Body of pancreas (tissue), 4 donors: ENCODE results near the gene RBM20. TPM values are rescaled to one million over a fixed set of nuclear protein-coding genes. Genes with fewer than 3 reads are reported as not detected.

Experiments used
- ATAC-seq: fragments of 150-250 bp; one replicate; pipeline ENCODE4 v1.9.1; 2016
- DNase-seq, 4 donors: peaks; one replicate each; pipeline ENCODE4 v3.0.0-alpha.2; 2019
- H3K27ac ChIP-seq, 4 donors: fragments of 200-600 bp; sonication (generic); 1 replicate in 3 of 4; 2 replicates in 1 of 4; pipeline versions ENCODE4 v1.5.1 to v1.6.1; 2016 to 2019; ENCODE audit warnings: mild to moderate bottlenecking in 1 of 4, mixed read lengths in 1 of 4, moderate library complexity in 1 of 4
- H3K27me3 ChIP-seq, 2 donors: fragments of 200-600 bp; sonication (generic); one replicate each; pipeline ENCODE4 v1.6.0; 2016; ENCODE audit warnings: mild to moderate bottlenecking in 1 of 2
- H3K36me3 ChIP-seq, 2 donors: fragments of 200-600 bp; sonication (generic); replicated peaks in 1 of 2; 2 replicates each; pipeline ENCODE4 v1.5.1; 2016; ENCODE audit warnings: low read depth in 2 of 2; ENCODE audit not compliant: insufficient read depth in 1 of 2
- H3K4me1 ChIP-seq: fragments of 200-600 bp; sonication (generic); one replicate; pipeline ENCODE4 v1.6.0; 2016
- H3K4me3 ChIP-seq, 2 donors: fragments of 200-600 bp; sonication (generic); 1 replicate in 1 of 2; 2 replicates in 1 of 2; pipeline ENCODE4 v1.5.1; 2016 to 2019
- H3K9me3 ChIP-seq, 3 donors: fragments of 200-600 bp; sonication (generic); 1 replicate in 2 of 3; 2 replicates in 1 of 3; pipeline ENCODE4 v1.5.1; 2016
- CTCF ChIP-seq, 7 experiments: fragments of 450-650 bp in 4 of 7; fragments of 200-600 bp in 3 of 7; sonication (generic) in 3 of 7; IDR thresholded peaks; one replicate each; pipeline ENCODE4 v1.5.1; 2016 to 2019; ENCODE audit warnings: antibody characterized with exemption in 7 of 7
- POLR2A ChIP-seq, 3 donors: fragments of 450-650 bp; IDR thresholded peaks; one replicate each; pipeline ENCODE4 v1.6.1; 2016; ENCODE audit warnings: antibody characterized with exemption in 3 of 3, mild to moderate bottlenecking in 2 of 3
- WGBS, 2 donors: methylation state at CpG; one replicate each; pipeline ENCODE4 v1.1.5; 2017; 5-methylcytosine and 5-hydroxymethylcytosine counted together
- intact Hi-C: fragments of 100-400 bp; cut with DNase I; formaldehyde crosslinking; loops from one replicate; pipeline ENCODE4 v1.15.1; 2023
- total RNA-seq, 2 donors: library from RNA; depleted of rRNA; stranded (reverse); fragments of >200 nt; gene quantifications; one replicate each; pipeline ENCODE4 v1.1.0, GENCODE V29; 2016

RBM20 gene
- total RNA-seq, 2 donors from 2014 or later, result 14.5 to 39.4 TPM

- no peak for TF ChIP-seq CTCF (IDR thresholded peaks at IDR 0.05)
- no peak for TF ChIP-seq POLR2A (IDR thresholded peaks at IDR 0.05)
- Histone ChIP-seq H3K36me3 (no peaks in the 10 kb centered on the region), H3K27ac (no peak overlapping the region), H3K4me3 (no peak overlapping the region), H3K4me1 (no peaks in the 10 kb centered on the region), H3K27me3 (no peaks in the 10 kb centered on the region), H3K9me3 (no peaks in the 10 kb centered on the region)
- DNase-seq (no peak), ATAC-seq (no peak)
- intact Hi-C loops, result no loop called here
- WGBS, 2 donors, result 68 to 88% methylated on average over 4 of the region's 4 CpGs
Measured at GRCh38 chr10:110696436-110696835, 52.3 kb downstream of the RBM20 start.

GRCh38 chr10:110698340-110698739, 54.2 kb downstream of the RBM20 start:
- H3K9me3 ChIP-seq, result no peaks in the 10 kb centered on the region
- DNase-seq (no peak), ATAC-seq (no peak)
- no peaks in the 10 kb centered on the region for H3K36me3 ChIP-seq
- intact Hi-C loops, result no loop called here
- 68 to 93% methylated on average over 3 to 5 of the region's 5 CpGs for WGBS, 2 donors
- H3K4me1 ChIP-seq, result no peaks in the 10 kb centered on the region
- H3K27ac ChIP-seq, result no peak overlapping the region
- H3K4me3 ChIP-seq, result no peak overlapping the region
- TF ChIP-seq POLR2A (IDR thresholded peaks at IDR 0.05) (no peak), CTCF (IDR thresholded peaks at IDR 0.05) (no peak)
- no peaks in the 10 kb centered on the region for H3K27me3 ChIP-seq

GRCh38 chr10:110698782-110699201, 54.7 kb downstream of the RBM20 start:
- Histone ChIP-seq H3K27ac (no peak overlapping the region), H3K9me3 (no peaks in the 10 kb centered on the region), H3K27me3 (no peaks in the 10 kb centered on the region), H3K4me1 (no peaks in the 10 kb centered on the region), H3K4me3 (no peak overlapping the region), H3K36me3 (no peaks in the 10 kb centered on the region)
- 83 to 90% methylated on average over 6 of the region's 6 CpGs for WGBS, 2 donors
- DNase-seq (no peak), ATAC-seq (no peak)
- no peak for TF ChIP-seq CTCF (IDR thresholded peaks at IDR 0.05)
- TF ChIP-seq POLR2A (IDR thresholded peaks at IDR 0.05), result no peak
- intact Hi-C loops, result no loop called here

GRCh38 chr10:110699859-110700468, 55.8 kb downstream of the RBM20 start:
- intact Hi-C loops, result no loop called here
- ATAC-seq (no peak), DNase-seq (no peak)
- WGBS, 2 donors, result 81% methylated on average over 10 of the region's 10 CpGs
- Histone ChIP-seq H3K27ac (no peak overlapping the region), H3K9me3 (no peaks in the 10 kb centered on the region), H3K27me3 (no peaks in the 10 kb centered on the region), H3K4me3 (no peak overlapping the region), H3K4me1 (no peaks in the 10 kb centered on the region), H3K36me3 (no peaks in the 10 kb centered on the region)
- no peak for TF ChIP-seq POLR2A (IDR thresholded peaks at IDR 0.05)
- no peak for TF ChIP-seq CTCF (IDR thresholded peaks at IDR 0.05)

- Histone ChIP-seq H3K4me1 (no peaks in the 10 kb centered on the region), H3K36me3 (no peaks in the 10 kb centered on the region), H3K9me3 (no peaks in the 10 kb centered on the region), H3K4me3 (no peak overlapping the region), H3K27me3 (no peaks in the 10 kb centered on the region), H3K27ac (no peak overlapping the region)
- intact Hi-C loops, result no loop called here
- ATAC-seq (no peak), DNase-seq (no peak)
- TF ChIP-seq CTCF (IDR thresholded peaks at IDR 0.05), result no peak
- TF ChIP-seq POLR2A (IDR thresholded peaks at IDR 0.05), result no peak
- 75% methylated on average over 10 of the region's 10 CpGs for WGBS, 2 donors
Measured at GRCh38 chr10:110700947-110701616, 56.9 kb downstream of the RBM20 start.
